ENCODE results near the gene DHRS12.

DHRS12 gene

DNA sequence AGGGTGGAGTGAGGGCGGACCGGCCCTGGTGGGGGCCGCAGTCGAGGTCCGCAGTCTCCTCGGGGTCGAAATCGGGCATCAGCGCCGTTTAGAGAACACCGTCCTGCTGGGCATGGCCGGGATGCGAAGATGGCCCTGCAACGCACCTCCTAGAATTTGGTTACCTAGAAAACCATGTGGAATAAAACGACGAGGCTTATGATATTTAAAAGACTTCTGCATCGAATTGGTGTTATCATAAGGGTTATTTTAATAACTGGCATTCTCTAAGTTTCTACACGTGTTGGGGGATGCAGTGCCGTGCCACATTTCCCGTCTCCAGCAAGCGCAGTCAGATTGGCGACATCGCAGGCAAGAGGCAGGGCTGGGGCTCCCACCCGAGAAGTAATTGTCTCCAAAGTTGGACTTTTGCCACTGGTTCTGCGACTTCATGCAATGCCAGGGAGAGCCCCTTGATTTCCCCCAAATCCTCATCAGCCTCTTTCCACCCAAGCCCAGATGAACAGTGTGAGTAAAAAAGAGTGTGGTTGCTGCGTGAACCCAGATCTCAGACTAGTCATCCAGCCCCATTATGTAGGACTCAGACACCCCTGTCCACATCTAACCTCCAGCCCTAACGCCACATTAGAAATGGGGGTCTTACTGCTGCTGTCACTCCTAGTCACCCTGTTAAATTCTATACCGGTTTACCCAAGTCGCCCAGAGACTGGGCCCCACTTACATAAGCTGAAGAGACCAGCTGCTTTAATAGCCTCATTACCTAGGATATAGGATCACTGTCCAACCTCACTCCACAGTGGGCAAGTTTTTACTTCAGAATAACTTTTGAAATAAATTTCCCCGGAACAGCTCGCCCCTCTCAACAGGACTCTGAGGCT is 571 bp upstream of the DHRS12 start:
- peak overlapping the region; percentile 93 for H3K4me3 ChIP-seq (ENCODE audit: severe bottlenecking)
- H3K36me3 ChIP-seq (ENCODE audit: low read depth), result no peaks in the 10 kb centered on the region
- no peaks in the 10 kb centered on the region for H3K27me3 ChIP-seq (ENCODE audit: insufficient read depth, poor library complexity, severe bottlenecking)
- no peaks in the 10 kb centered on the region for H3K9me3 ChIP-seq (ENCODE audit: severe bottlenecking)
- peak overlapping the region; percentile 60 for H3K27ac ChIP-seq (ENCODE audit: poor library complexity, severe bottlenecking)
- DNase-seq (ENCODE audit: low spot score) (no peak), ATAC-seq (ENCODE audit: low read depth) (no peak; the same call in 2 of the 3 replicates)
- peaks cover 21% of the 10 kb centered on the region for H3K4me1 ChIP-seq (ENCODE audit: insufficient read depth, poor library complexity, severe bottlenecking)
- no peak for TF ChIP-seq CTCF (IDR thresholded peaks at IDR 0.05; ENCODE audit: poor library complexity, severe bottlenecking)

GRCh38 chr13:51802631-51803418 is 1.1 kb downstream of the DHRS12 start:
- Histone ChIP-seq H3K27me3 (ENCODE audit: insufficient read depth, poor library complexity, severe bottlenecking) (no peaks in the 10 kb centered on the region), H3K4me1 (ENCODE audit: insufficient read depth, poor library complexity, severe bottlenecking) (peaks cover 21% of the 10 kb centered on the region)

GRCh38 chr13:51801631-51802099 is 2.3 kb downstream of the DHRS12 start:
- H3K4me1 ChIP-seq (ENCODE audit: insufficient read depth, poor library complexity, severe bottlenecking), result peaks cover 21% of the 10 kb centered on the region
- peak overlapping the region; percentile 60 for H3K27ac ChIP-seq (ENCODE audit: poor library complexity, severe bottlenecking)
- no peak overlapping the region for H3K4me3 ChIP-seq (ENCODE audit: severe bottlenecking)
- DNase-seq (ENCODE audit: low spot score) (no peak), ATAC-seq (ENCODE audit: low read depth) (no peak)
- H3K9me3 ChIP-seq (ENCODE audit: severe bottlenecking), result no peaks in the 10 kb centered on the region
- no peaks in the 10 kb centered on the region for H3K27me3 ChIP-seq (ENCODE audit: insufficient read depth, poor library complexity, severe bottlenecking)
- H3K36me3 ChIP-seq (ENCODE audit: low read depth), result no peaks in the 10 kb centered on the region
- TF ChIP-seq CTCF (IDR thresholded peaks at IDR 0.05; ENCODE audit: poor library complexity, severe bottlenecking), result no peak

More at GRCh38 chr13:51802631-51803418, 1.1 kb downstream of the DHRS12 start:
- Histone ChIP-seq H3K4me3 (ENCODE audit: severe bottlenecking) (peak overlapping the region; percentile 93), H3K36me3 (ENCODE audit: low read depth) (no peaks in the 10 kb centered on the region), H3K27ac (ENCODE audit: poor library complexity, severe bottlenecking) (peak overlapping the region; percentile 60), H3K9me3 (ENCODE audit: severe bottlenecking) (no peaks in the 10 kb centered on the region)
- ATAC-seq (ENCODE audit: low read depth) (no peak), DNase-seq (ENCODE audit: low spot score) (no peak)
- no peak for TF ChIP-seq CTCF (IDR thresholded peaks at IDR 0.05; ENCODE audit: poor library complexity, severe bottlenecking)

DNA sequence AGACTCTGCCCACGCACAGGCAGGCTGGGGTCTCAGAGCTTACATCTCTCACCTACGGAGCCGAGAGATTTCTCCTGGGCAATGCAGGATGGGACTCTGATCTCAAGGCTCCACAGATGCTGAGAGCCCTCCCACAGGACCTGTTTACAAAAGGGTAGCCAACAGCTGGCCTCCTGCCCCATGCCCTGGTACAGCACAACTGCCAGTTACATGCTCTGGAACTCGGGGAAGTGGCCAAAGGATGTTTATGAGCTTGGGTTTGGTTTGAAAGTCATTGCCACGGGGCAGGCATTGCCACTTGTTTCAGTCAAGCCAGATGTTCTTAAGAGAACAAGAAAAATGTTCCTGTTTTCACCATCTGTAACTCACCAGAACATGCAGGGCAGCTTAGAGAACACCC is 3.5 kb downstream of the DHRS12 start:
- H3K36me3 ChIP-seq (ENCODE audit: low read depth), result no peaks in the 10 kb centered on the region

More for the DNA sequence above, 3.5 kb downstream of the DHRS12 start:
- ATAC-seq (ENCODE audit: low read depth) (no peak), DNase-seq (ENCODE audit: low spot score) (no peak)
- H3K4me3 ChIP-seq (ENCODE audit: severe bottlenecking), result no peak overlapping the region
- H3K27me3 ChIP-seq (ENCODE audit: insufficient read depth, poor library complexity, severe bottlenecking), result no peaks in the 10 kb centered on the region
- no peak overlapping the region for H3K27ac ChIP-seq (ENCODE audit: poor library complexity, severe bottlenecking)
- H3K4me1 ChIP-seq (ENCODE audit: insufficient read depth, poor library complexity, severe bottlenecking), result peaks cover 21% of the 10 kb centered on the region
- TF ChIP-seq CTCF (IDR thresholded peaks at IDR 0.05; ENCODE audit: poor library complexity, severe bottlenecking), result no peak
- H3K9me3 ChIP-seq (ENCODE audit: severe bottlenecking), result no peaks in the 10 kb centered on the region

Data from RWPE2 (cell line).